GM10248 (cell line): ENCODE results near the gene OR14A16.

ENCODE experiments used
- CTCF ChIA-PET: fragments of 300-600 bp; sonication (Branson Sonifier 250); formaldehyde crosslinking; extraction: SDS; loops from one replicate; lab custom pipeline; 2021; ENCODE audit warnings: antibody characterized with exemption; lab: Yijun Ruan, JAX
- POLR2A ChIA-PET: fragments of 350-650 bp; sonication (Branson Sonifier 250); formaldehyde crosslinking; extraction: SDS; loops from one replicate; lab custom pipeline; 2020; ENCODE audit warnings: antibody characterized with exemption; lab: Yijun Ruan, JAX
- DNase-seq: peaks from one replicate; pipeline ENCODE4 v3.0.0; 2012; ENCODE audit errors: extremely low spot score
- CTCF ChIP-seq: IDR thresholded peaks from 2 replicates; pipeline ENCODE4 v1.5.1; 2012; ENCODE audit warnings: mild to moderate bottlenecking, low read depth; ENCODE audit errors: extremely low read depth, missing control alignments, control extremely low read depth

Gene OR14A16

GRCh38 chr1:247843411-247843810 is 19.5 kb upstream of the OR14A16 start:
- no peak for TF ChIP-seq CTCF
- CTCF ChIA-PET: interaction anchor here (1.3 kb wide), 1 partner anchor 27 kb away, joined by 3 read pairs; no protein-coding TSS in a partner anchor

DNA sequence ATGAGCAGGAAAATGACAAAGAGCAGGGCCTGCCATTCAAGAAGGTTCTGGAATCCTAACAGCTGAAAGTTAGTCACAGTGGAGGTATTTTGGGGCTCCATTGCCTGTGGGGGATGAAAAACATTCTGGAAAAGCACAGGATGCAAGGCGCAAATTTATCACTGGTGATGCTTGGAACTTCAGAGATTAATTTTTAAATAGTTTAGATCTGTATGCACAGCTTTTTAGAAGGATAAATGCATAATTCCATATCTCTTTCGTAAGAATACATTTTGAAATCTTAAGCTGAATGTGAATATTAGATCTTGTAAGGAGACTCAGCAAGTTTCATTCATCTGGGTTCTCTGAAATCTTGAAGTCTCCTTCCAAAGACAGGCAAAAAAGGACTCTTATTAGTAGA is 17.9 kb upstream of the OR14A16 start, which contains the start of gene OR11L1:
OR11L1 (minus strand) TSS at position 101 of the 400 bp plus-strand sequence; CDS start at position 101, 0 bp downstream.
- CTCF ChIA-PET: no interaction called here
- DNase-seq: no peak
- no peak for TF ChIP-seq CTCF
- POLR2A ChIA-PET: no interaction called here

More at GRCh38 chr1:247843411-247843810, 19.5 kb upstream of the OR14A16 start:
- no peak for DNase-seq
- POLR2A ChIA-PET: no interaction called here

DNA sequence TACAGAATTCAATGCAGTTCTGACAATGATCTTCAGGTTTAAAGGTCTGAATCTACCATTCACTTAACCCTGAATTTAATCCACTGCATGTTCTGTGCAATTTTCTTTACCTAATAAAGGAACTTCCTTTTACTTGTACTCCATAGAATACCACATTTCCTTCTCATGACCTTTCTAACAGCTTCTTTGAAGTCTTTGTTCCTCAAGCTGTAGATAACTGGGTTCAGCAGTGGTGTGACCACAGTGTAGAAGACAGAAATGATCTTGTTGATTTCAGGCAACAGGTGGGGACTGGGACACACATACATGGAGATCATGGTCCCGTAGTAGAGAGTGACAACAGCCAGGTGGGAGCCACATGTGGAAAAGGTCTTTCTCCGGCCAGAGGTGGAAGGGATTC is 16.9 kb upstream of the OR14A16 start:
- CTCF ChIA-PET: no interaction called here
- POLR2A ChIA-PET: interaction anchor here (0.5 kb wide), 1 partner anchor 1141 kb away, joined by 3 read pairs; no protein-coding TSS in a partner anchor
- no peak for DNase-seq
- no peak for TF ChIP-seq CTCF

DNA sequence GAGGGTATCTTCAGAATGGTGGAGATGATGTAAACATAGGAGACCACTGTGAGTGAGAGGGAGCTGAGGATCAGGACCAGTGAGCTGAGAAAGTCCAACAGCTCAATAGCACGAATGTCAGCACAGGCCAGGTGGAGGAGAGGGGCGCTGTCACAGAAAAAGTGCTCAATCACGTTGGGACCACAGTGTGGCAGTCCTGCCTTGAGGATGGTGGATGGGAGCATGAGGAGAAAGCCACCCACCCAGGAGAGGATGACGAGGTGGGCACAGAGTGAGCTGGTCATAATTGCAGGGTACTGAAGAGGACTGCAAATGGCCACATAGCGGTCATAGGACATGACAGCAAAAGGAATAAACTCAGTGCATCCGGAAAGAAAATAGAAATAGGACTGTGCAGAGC is 9.7 kb upstream of the OR14A16 start:
- TF ChIP-seq CTCF: no peak
- DNase-seq: no peak
- CTCF ChIA-PET: no interaction called here
- POLR2A ChIA-PET: no interaction called here

- ChIA-PET CTCF (interaction anchor here (1.1 kb wide), 1 partner anchor 30 kb away, joined by 3 read pairs; no protein-coding TSS in a partner anchor), POLR2A (no interaction called here)
- DNase-seq: no peak
- no peak for TF ChIP-seq CTCF
Measured at GRCh38 chr1:247829656-247830055, 5.7 kb upstream of the OR14A16 start.

GRCh38 chr1:247825362-247825761 is 1.4 kb upstream of the OR14A16 start:
- ChIA-PET POLR2A (no interaction called here), CTCF (no interaction called here)
- TF ChIP-seq CTCF: no peak
- no peak for DNase-seq

DNA sequence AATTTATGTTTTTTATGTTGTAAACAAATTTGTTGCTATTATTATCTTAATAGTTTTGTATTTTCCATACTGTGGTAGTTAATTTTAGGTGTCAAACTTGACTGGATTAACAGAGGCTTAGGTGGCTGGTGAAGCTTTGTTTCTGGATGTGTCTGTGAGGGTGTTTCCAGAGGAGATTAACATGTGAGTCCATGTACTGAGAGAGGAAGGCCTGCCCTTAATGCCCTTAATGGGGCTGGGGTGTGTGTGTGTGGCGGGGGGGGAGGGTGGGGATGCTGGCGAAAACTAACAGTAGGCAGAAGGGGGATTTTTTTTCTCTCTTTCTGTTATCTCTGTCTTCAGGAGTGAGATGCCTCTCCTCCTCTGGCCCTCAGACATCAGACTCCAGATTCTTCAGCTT is 1.9 kb downstream of the OR14A16 start:
- POLR2A ChIA-PET: no interaction called here
- CTCF ChIA-PET: no interaction called here
- DNase-seq: no peak
- no peak for TF ChIP-seq CTCF
